GM12891 (cell line): ENCODE results near the gene TMTC4.

ENCODE experiments used
- POLR2A ChIP-seq: IDR thresholded peaks from 2 replicates; pipeline ENCODE4 v1.6.1; 2011; ENCODE audit warnings: low read depth, low read length, control low read depth
- POLR2AphosphoS5 ChIP-seq: IDR thresholded peaks from 2 replicates; pipeline ENCODE4 v1.6.1; 2011; ENCODE audit warnings: low read depth, low read length, control low read depth
- TAF1 ChIP-seq: IDR thresholded peaks from 2 replicates; pipeline ENCODE4 v1.6.1; 2011; ENCODE audit warnings: low read depth, low read length, control low read depth

- TF ChIP-seq POLR2A (no peak), POLR2AphosphoS5 (no peak), TAF1 (no peak)
These were observed 12.0 kb downstream of the TMTC4 start for GRCh38 chr13:100662468-100663211.
